ENCODE results near the gene ZNF544. TPM values are rescaled to one million over a fixed set of nuclear protein-coding genes. Genes with fewer than 3 reads are reported as not detected.
A peak's percentile ranks its signal among the peaks of the same experiment; 100 is the strongest.

ZNF544 gene
- total RNA-seq, 1 experiment from 2014 or later = 63.8 TPM

DNA sequence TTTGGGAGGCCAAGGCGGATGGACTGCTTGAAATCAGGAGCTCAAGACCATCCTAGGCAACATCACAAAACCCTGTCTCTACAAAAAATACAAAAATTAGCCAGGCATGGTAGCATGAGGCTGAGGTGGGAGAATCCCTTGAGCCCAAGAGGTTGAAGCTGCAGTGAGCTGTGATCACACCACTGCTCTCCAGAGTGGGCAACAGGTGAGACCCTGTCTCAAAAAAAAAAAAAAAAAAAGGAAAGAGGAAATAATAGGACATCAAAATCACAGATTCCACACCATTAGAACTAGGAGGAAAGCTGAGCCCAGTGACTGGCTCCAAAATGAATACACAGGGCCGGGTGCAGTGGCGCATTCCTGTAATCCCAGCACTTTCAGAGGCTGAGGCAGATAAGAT, 46.9 kb downstream of the ZNF544 start:
- no peak overlapping the region for H3K4me3 Mint-ChIP-seq
- ChIA-PET CTCF (interaction anchor here (0.6 kb wide), 1 partner anchor 252 kb away, joined by 3 read pairs; no protein-coding TSS in a partner anchor), POLR2A (no interaction called here)
- TF ChIP-seq FOXP4 (CRISPR knock-in tag; IDR thresholded peaks at IDR 0.05) = no peak
- TF ChIP-seq SP1 (CRISPR knock-in tag; conservative IDR thresholded peaks at IDR 0.05) = no peak
- TF ChIP-seq FOXJ3 (CRISPR knock-in tag; IDR thresholded peaks at IDR 0.05; ENCODE audit: borderline replicate concordance) = no peak
- TF ChIP-seq, protein P1, sequence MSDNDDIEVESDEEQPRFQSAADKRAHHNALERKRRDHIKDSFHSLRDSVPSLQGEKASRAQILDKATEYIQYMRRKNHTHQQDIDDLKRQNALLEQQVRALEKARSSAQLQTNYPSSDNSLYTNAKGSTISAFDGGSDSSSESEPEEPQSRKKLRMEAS (CRISPR knock-in tag; IDR thresholded peaks at IDR 0.05) = no peak
- TF ChIP-seq ZNF532 (CRISPR knock-in tag; IDR thresholded peaks at IDR 0.05; ENCODE audit: borderline replicate concordance) = no peak
- peaks cover 7% of the 10 kb centered on the region; the same call in 1 of the 2 replicates for H3K9me3 Mint-ChIP-seq
- no peak overlapping the region for H3K27ac Mint-ChIP-seq
- no peak for DNase-seq (ENCODE audit: low spot score)
- no peak for ATAC-seq
- H3K36me3 Mint-ChIP-seq = peaks cover 40% of the 10 kb centered on the region
- H3K27me3 Mint-ChIP-seq (ENCODE audit: low read depth) = no peaks in the 10 kb centered on the region; the same call in 1 of the 2 replicates
- peaks cover 13% of the 10 kb centered on the region for H3K4me1 Mint-ChIP-seq

DNA sequence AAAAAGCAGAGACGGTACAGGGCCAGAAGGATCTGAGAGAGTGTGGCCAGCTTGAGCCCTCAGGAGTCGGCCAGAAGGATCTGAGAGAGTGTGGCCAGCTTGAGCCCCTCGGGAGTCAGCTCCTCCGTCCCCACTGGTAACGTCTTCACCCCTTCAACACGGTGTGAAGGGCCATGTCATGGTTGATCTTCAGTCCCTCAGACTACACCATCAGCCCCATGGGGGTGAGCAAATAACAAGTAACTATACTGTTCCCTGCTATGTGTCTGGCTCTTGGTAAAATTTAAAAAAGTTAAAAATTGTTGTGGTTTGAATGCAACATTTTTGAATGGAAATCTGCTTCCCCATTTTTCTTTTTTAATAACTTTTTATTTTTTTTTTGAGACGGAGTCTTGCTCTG, 48.5 kb downstream of the ZNF544 start:
- no peaks in the 10 kb centered on the region for H3K9me3 Mint-ChIP-seq
- no peak for DNase-seq (ENCODE audit: low spot score)
- H3K27ac Mint-ChIP-seq = no peak overlapping the region
- peaks cover 22% of the 10 kb centered on the region for H3K4me1 Mint-ChIP-seq
- ATAC-seq = no peak
- H3K4me3 Mint-ChIP-seq = peak overlapping the region; percentile 95
- no peaks in the 10 kb centered on the region for H3K27me3 Mint-ChIP-seq (ENCODE audit: low read depth)
- ChIA-PET POLR2A (no interaction called here), CTCF (no interaction called here)
- H3K36me3 Mint-ChIP-seq = peaks cover 25% of the 10 kb centered on the region
- no peak for TF ChIP-seq E2F1 (CRISPR knock-in tag; IDR thresholded peaks at IDR 0.05)
- no peak for TF ChIP-seq MYBL2 (CRISPR knock-in tag; IDR thresholded peaks at IDR 0.05)
- TF ChIP-seq, protein P2, sequence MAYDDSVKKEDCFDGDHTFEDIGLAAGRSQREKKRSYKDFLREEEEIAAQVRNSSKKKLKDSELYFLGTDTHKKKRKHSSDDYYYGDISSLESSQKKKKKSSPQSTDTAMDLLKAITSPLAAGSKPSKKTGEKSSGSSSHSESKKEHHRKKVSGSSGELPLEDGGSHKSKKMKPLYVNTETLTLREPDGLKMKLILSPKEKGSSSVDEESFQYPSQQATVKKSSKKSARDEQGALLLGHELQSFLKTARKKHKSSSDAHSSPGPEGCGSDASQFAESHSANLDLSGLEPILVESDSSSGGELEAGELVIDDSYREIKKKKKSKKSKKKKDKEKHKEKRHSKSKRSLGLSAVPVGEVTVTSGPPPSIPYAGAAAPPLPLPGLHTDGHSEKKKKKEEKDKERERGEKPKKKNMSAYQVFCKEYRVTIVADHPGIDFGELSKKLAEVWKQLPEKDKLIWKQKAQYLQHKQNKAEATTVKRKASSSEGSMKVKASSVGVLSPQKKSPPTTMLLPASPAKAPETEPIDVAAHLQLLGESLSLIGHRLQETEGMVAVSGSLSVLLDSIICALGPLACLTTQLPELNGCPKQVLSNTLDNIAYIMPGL (CRISPR knock-in tag; IDR thresholded peaks at IDR 0.05) = no peak
- no peak for TF ChIP-seq SMAD3 (CRISPR knock-in tag; IDR thresholded peaks at IDR 0.05; ENCODE audit: borderline replicate concordance)
- TF ChIP-seq ZNF416 (CRISPR knock-in tag; IDR thresholded peaks at IDR 0.05) = no peak
- TF ChIP-seq, protein P3, sequence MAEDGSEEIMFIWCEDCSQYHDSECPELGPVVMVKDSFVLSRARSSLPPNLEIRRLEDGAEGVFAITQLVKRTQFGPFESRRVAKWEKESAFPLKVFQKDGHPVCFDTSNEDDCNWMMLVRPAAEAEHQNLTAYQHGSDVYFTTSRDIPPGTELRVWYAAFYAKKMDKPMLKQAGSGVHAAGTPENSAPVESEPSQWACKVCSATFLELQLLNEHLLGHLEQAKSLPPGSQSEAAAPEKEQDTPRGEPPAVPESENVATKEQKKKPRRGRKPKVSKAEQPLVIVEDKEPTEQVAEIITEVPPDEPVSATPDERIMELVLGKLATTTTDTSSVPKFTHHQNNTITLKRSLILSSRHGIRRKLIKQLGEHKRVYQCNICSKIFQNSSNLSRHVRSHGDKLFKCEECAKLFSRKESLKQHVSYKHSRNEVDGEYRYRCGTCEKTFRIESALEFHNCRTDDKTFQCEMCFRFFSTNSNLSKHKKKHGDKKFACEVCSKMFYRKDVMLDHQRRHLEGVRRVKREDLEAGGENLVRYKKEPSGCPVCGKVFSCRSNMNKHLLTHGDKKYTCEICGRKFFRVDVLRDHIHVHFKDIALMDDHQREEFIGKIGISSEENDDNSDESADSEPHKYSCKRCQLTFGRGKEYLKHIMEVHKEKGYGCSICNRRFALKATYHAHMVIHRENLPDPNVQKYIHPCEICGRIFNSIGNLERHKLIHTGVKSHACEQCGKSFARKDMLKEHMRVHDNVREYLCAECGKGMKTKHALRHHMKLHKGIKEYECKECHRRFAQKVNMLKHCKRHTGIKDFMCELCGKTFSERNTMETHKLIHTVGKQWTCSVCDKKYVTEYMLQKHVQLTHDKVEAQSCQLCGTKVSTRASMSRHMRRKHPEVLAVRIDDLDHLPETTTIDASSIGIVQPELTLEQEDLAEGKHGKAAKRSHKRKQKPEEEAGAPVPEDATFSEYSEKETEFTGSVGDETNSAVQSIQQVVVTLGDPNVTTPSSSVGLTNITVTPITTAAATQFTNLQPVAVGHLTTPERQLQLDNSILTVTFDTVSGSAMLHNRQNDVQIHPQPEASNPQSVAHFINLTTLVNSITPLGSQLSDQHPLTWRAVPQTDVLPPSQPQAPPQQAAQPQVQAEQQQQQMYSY (CRISPR knock-in tag; IDR thresholded peaks at IDR 0.05) = no peak
- no peak for TF ChIP-seq ZNF671 (CRISPR knock-in tag; IDR thresholded peaks at IDR 0.05)
- no peak for TF ChIP-seq ZNF317 (CRISPR knock-in tag; IDR thresholded peaks at IDR 0.05; ENCODE audit: borderline replicate concordance, low read depth)
- TF ChIP-seq ZNF532 (CRISPR knock-in tag; IDR thresholded peaks at IDR 0.05; ENCODE audit: borderline replicate concordance) = no peak

Data from WTC11 (cell line).